ENCODE results near the gene ATXN3L.

ATXN3L gene

GRCh38 chrX:13287816-13288215, 32.0 kb downstream of the ATXN3L start:
- Histone ChIP-seq H3K27ac (no peak overlapping the region), H3K4me1 (no peaks in the 10 kb centered on the region), H3K4me3 (ENCODE audit: low read depth, low read length) (no peak overlapping the region), H3K27me3 (ENCODE audit: control insufficient read depth, insufficient read depth, low read length) (no peaks in the 10 kb centered on the region), H3K9me3 (ENCODE audit: control insufficient read depth, low read length) (no peaks in the 10 kb centered on the region), H3K4me2 (ENCODE audit: low read length) (no peak overlapping the region), H3K36me3 (ENCODE audit: control insufficient read depth, insufficient read depth, low read length) (no peaks in the 10 kb centered on the region), H3K79me2 (no peaks in the 10 kb centered on the region), H2AFZ (no peak overlapping the region), H3K9ac (no peak overlapping the region)
- no peak for TF ChIP-seq CTCF (IDR thresholded peaks at IDR 0.05)

DNA sequence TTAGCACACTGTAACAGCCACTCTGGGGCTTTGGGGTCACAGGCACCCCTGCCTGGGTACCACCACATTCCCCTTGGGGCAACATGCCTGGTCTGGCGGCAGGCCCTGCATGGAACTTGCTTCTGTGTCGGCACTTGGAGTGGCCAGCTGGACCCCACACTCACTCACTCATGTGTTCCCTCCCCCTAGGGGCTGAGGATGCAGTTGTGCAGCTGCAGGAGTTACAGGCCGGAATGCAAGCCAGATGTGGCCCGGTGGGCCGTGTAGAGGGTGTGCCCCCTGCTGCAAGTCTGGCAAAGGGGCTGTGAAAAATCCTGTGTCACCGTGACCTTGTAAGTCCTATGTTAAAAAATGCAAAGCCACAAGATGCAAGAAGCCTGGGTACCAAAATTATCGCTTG, 34.2 kb downstream of the ATXN3L start:
- Histone ChIP-seq H3K4me2 (ENCODE audit: low read length) (no peak overlapping the region), H3K36me3 (ENCODE audit: control insufficient read depth, insufficient read depth, low read length) (no peaks in the 10 kb centered on the region), H3K79me2 (no peaks in the 10 kb centered on the region), H3K27ac (no peak overlapping the region), H3K9me3 (ENCODE audit: control insufficient read depth, low read length) (no peaks in the 10 kb centered on the region), H3K4me3 (ENCODE audit: low read depth, low read length) (no peak overlapping the region), H2AFZ (no peak overlapping the region), H3K27me3 (ENCODE audit: control insufficient read depth, insufficient read depth, low read length) (no peaks in the 10 kb centered on the region), H3K4me1 (no peaks in the 10 kb centered on the region), H3K9ac (no peak overlapping the region)
- TF ChIP-seq CTCF (IDR thresholded peaks at IDR 0.05) = no peak

DNA sequence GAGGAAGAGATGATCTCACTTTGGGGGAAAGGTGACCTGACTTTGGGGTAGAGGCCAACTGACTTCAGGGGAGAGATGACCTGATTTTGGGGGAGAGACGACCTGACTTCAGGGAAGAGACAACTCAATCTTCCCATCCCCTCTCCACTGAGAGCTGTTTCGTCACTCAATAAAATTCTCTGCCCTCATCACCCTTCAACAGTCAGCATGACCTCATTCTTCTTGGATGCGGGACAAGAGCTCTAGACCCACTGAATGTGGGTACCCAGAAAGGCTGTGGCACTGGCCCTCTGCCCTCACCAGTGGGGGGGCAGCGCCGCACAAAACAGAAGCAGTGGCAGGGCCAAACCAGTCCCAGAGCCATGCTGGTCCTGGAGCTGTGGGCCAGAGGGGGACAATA, 34.6 kb downstream of the ATXN3L start:
- no peak overlapping the region for H3K4me3 ChIP-seq (ENCODE audit: low read depth, low read length)
- no peak overlapping the region for H3K27ac ChIP-seq
- H3K27me3 ChIP-seq (ENCODE audit: control insufficient read depth, insufficient read depth, low read length) = no peaks in the 10 kb centered on the region
- no peak overlapping the region for H3K4me2 ChIP-seq (ENCODE audit: low read length)
- no peak overlapping the region for H3K9ac ChIP-seq
- no peaks in the 10 kb centered on the region for H3K9me3 ChIP-seq (ENCODE audit: control insufficient read depth, low read length)
- H3K36me3 ChIP-seq (ENCODE audit: control insufficient read depth, insufficient read depth, low read length) = no peaks in the 10 kb centered on the region
- no peak overlapping the region for H2AFZ ChIP-seq
- no peak for TF ChIP-seq CTCF (IDR thresholded peaks at IDR 0.05)
- no peaks in the 10 kb centered on the region for H3K4me1 ChIP-seq
- H3K79me2 ChIP-seq = no peaks in the 10 kb centered on the region

DNA sequence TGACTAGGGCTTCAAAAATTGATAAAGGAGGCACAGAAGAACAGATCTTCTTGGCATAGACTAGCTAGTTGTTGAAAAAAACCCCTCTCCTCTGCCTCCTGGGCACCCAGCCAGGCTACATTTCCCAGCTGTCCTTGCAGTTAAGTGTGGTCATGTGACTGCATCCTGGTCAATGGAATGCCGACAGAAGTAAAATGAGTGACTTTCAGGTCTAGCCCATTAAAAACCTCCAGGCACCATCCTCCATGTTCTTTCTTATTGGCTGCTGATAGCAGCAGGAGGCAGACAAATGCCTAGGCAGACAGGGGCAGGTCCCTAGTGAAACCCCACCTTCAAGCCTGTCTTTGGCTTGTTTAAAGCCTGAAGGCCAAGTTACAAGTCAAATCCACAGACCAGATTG, 35.3 kb downstream of the ATXN3L start:
- H3K27me3 ChIP-seq (ENCODE audit: control insufficient read depth, insufficient read depth, low read length) = no peaks in the 10 kb centered on the region
- no peak overlapping the region for H3K27ac ChIP-seq
- H3K4me1 ChIP-seq = no peaks in the 10 kb centered on the region
- no peak overlapping the region for H3K4me2 ChIP-seq (ENCODE audit: low read length)
- no peaks in the 10 kb centered on the region for H3K79me2 ChIP-seq
- no peak overlapping the region for H3K9ac ChIP-seq
- H3K9me3 ChIP-seq (ENCODE audit: control insufficient read depth, low read length) = no peaks in the 10 kb centered on the region
- H2AFZ ChIP-seq = no peak overlapping the region
- TF ChIP-seq CTCF (IDR thresholded peaks at IDR 0.05) = no peak
- H3K36me3 ChIP-seq (ENCODE audit: control insufficient read depth, insufficient read depth, low read length) = no peaks in the 10 kb centered on the region
- H3K4me3 ChIP-seq (ENCODE audit: low read depth, low read length) = no peak overlapping the region

DNA sequence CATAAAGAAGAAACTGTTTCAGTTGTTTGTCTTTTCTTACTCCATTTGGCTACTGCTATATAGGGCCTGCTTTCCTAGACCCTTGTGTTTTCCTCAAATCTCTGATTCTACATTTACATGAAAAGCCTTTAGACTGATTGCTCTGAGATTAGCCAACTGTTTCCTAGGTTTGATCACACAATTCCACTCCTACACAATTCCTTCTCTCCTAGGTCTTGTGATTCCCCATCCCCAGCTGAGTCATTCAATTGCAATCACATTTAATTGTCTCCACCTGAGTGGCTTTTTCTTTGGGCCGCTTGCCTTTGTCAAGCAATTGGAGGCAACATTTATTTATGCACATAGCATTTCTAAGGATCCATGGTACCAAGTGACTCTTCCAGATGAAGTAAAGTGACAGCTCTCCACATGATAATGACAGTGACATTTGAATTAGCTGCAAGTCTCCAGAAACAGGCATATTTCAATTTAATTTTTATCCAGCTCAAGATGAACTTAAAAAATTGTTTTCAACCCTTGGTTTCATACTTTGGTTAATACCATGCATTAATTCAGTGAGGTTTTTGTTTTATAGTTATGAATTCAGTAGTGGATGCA, 35.8 kb downstream of the ATXN3L start:
- Histone ChIP-seq H3K4me1 (no peaks in the 10 kb centered on the region), H3K4me2 (ENCODE audit: low read length) (no peak overlapping the region), H3K79me2 (no peaks in the 10 kb centered on the region), H3K9me3 (ENCODE audit: control insufficient read depth, low read length) (no peaks in the 10 kb centered on the region), H3K9ac (no peak overlapping the region), H3K4me3 (ENCODE audit: low read depth, low read length) (no peak overlapping the region), H3K27ac (no peak overlapping the region), H2AFZ (no peak overlapping the region), H3K36me3 (ENCODE audit: control insufficient read depth, insufficient read depth, low read length) (no peaks in the 10 kb centered on the region), H3K27me3 (ENCODE audit: control insufficient read depth, insufficient read depth, low read length) (no peaks in the 10 kb centered on the region)
- no peak for TF ChIP-seq CTCF (IDR thresholded peaks at IDR 0.05)
